Liver (tissue), 9 donors: ENCODE results near the gene UCN2. TPM values are rescaled to one million over a fixed set of nuclear protein-coding genes. Genes with fewer than 3 reads are reported as not detected.

ENCODE experiments used
- DNase-seq: peaks from one replicate; pipeline ENCODE4 v3.0.0-alpha.2; 2017; ENCODE audit warnings: low spot score
- H3K27ac ChIP-seq, 2 donors: one replicate each; pipeline ENCODE4 v1.7.0; 2013; ENCODE audit warnings: inconsistent platforms in 2 of 2, low read length in 2 of 2, control low read depth in 1 of 2, low read depth in 1 of 2, mild to moderate bottlenecking in 1 of 2
- H3K27me3 ChIP-seq, 4 donors: one replicate each; pipeline versions ENCODE4 v1.6.1 to v1.7.0; 2013; ENCODE audit warnings: low read length in 3 of 4, inconsistent platforms in 1 of 4, mild to moderate bottlenecking in 1 of 4, moderate library complexity in 1 of 4; ENCODE audit not compliant: control insufficient read depth in 4 of 4, insufficient read depth in 4 of 4
- H3K36me3 ChIP-seq, 4 donors: one replicate each; pipeline versions ENCODE4 v1.6.1 to v1.7.0; 2013; ENCODE audit warnings: low read length in 3 of 4, mild to moderate bottlenecking in 3 of 4, low read depth in 1 of 4, moderate library complexity in 1 of 4; ENCODE audit not compliant: control insufficient read depth in 4 of 4, insufficient read depth in 3 of 4
- H3K4me1 ChIP-seq, 4 donors: one replicate each; pipeline versions ENCODE4 v1.6.1 to v1.7.0; 2013; ENCODE audit warnings: low read length in 3 of 4, mild to moderate bottlenecking in 3 of 4, moderate library complexity in 1 of 4; ENCODE audit not compliant: control insufficient read depth in 4 of 4, insufficient read depth in 4 of 4
- H3K4me3 ChIP-seq, 3 donors: one replicate each; pipeline versions ENCODE4 v1.6.1 to v1.7.0; 2013; ENCODE audit warnings: low read length in 3 of 3, control low read depth in 1 of 3, low read depth in 1 of 3, mild to moderate bottlenecking in 1 of 3
- H3K9ac ChIP-seq, 2 donors: one replicate each; pipeline ENCODE4 v1.7.0; 2013; ENCODE audit warnings: low read length in 2 of 2, mild to moderate bottlenecking in 2 of 2, moderate library complexity in 2 of 2, control low read depth in 1 of 2, low read depth in 1 of 2
- H3K9me3 ChIP-seq, 4 donors: one replicate each; pipeline versions ENCODE4 v1.6.1 to v1.7.0; 2013; ENCODE audit warnings: low read length in 3 of 4; ENCODE audit not compliant: control insufficient read depth in 4 of 4
- ATF3 ChIP-seq: IDR thresholded peaks from 2 replicates; pipeline ENCODE4 v1.6.1; 2016; ENCODE audit warnings: antibody characterized with exemption
- EGR1 ChIP-seq, 2 donors: IDR thresholded peaks; 2 replicates each; pipeline ENCODE4 v1.6.1; 2016 to 2018; ENCODE audit warnings: antibody characterized with exemption in 2 of 2, low read depth in 2 of 2
- FOXA2 ChIP-seq: IDR thresholded peaks from 2 replicates; pipeline ENCODE4 v1.6.1; 2016; ENCODE audit warnings: antibody characterized with exemption
- GABPA ChIP-seq, 2 donors: IDR thresholded peaks in 1 of 2; conservative IDR thresholded peaks in 1 of 2; 2 replicates each; pipeline ENCODE4 v1.6.1; 2016; ENCODE audit warnings: antibody characterized with exemption in 2 of 2, mild to moderate bottlenecking in 1 of 2, moderate library complexity in 1 of 2
- HNF4A ChIP-seq, 2 donors: conservative IDR thresholded peaks; 2 replicates each; pipeline ENCODE4 v1.6.1; 2016; ENCODE audit warnings: antibody characterized with exemption in 2 of 2, mild to moderate bottlenecking in 2 of 2
- HNF4G ChIP-seq: IDR thresholded peaks from 2 replicates; pipeline ENCODE4 v1.6.1; 2016; ENCODE audit warnings: antibody characterized with exemption
- JUND ChIP-seq, 2 donors: IDR thresholded peaks; 2 replicates each; pipeline ENCODE4 v1.6.1; 2016; ENCODE audit warnings: antibody characterized with exemption in 2 of 2
- NR2F2 ChIP-seq: IDR thresholded peaks from 2 replicates; pipeline ENCODE4 v1.6.1; 2016; ENCODE audit warnings: antibody characterized with exemption
- REST ChIP-seq: IDR thresholded peaks from 2 replicates; pipeline ENCODE4 v1.6.1; 2016; ENCODE audit warnings: antibody characterized with exemption, mild to moderate bottlenecking
- RXRA ChIP-seq, 2 donors: IDR thresholded peaks; 2 replicates each; pipeline ENCODE4 v1.6.1; 2017 to 2018; ENCODE audit warnings: antibody characterized with exemption in 2 of 2, mild to moderate bottlenecking in 1 of 2
- SP1 ChIP-seq: IDR thresholded peaks from 2 replicates; pipeline ENCODE4 v1.6.1; 2018; ENCODE audit warnings: antibody characterized with exemption, mild to moderate bottlenecking
- TAF1 ChIP-seq: conservative IDR thresholded peaks from 2 replicates; pipeline ENCODE4 v1.6.1; 2016; ENCODE audit warnings: antibody characterized with exemption, mild to moderate bottlenecking
- WGBS: extraction: QIAGEN DNeasy Blood & Tissue Kit; methylation state at CpG from one replicate; pipeline ENCODE4 v1.1.7; 2013; 5-methylcytosine and 5-hydroxymethylcytosine counted together
- polyA plus RNA-seq, 2 donors: library from polyadenylated mRNA; stranded (reverse) in 1 of 2; unstranded in 1 of 2; fragments of 200-250 nt in 1 of 2; fragments of >200 nt in 1 of 2; fragmentation: Nextera tagmentation in 1 of 2; extraction: Ambion mirVana in 1 of 2; gene quantifications; one replicate each; pipeline versions ENCODE4 v1.2.1 to v1.2.3, GENCODE V29; 2013 to 2015
- total RNA-seq, 2 donors: library from RNA; depleted of rRNA; stranded (reverse); fragments of >200 nt; gene quantifications; one replicate each; pipeline ENCODE4 v1.2.3, GENCODE V29; 2014
- TF ChIP-seq, protein P1 (sequence below): IDR thresholded peaks from 2 replicates; pipeline ENCODE4 v1.6.1; 2016; ENCODE audit warnings: antibody characterized with exemption
- TF ChIP-seq, protein P2 (sequence below): IDR thresholded peaks from 2 replicates; pipeline ENCODE4 v1.6.1; 2016; ENCODE audit warnings: antibody characterized with exemption
- TF ChIP-seq, protein P3 (sequence below): fragments of 150-350 bp; IDR thresholded peaks from 2 replicates; pipeline ENCODE4 v1.5.1; 2017; ENCODE audit warnings: improper control_type of control experiment, low read depth, low read length; ENCODE audit not compliant: missing input control
- donor health status: healthy.
- donor health status: healthy.
- donor health status: healthy.
- donor health status: healthy.
- donor health status: healthy.

Gene UCN2
- total and polyA plus RNA-seq, 4 donors: 0.08 TPM; not detected in 3

GRCh38 chr3:48518638-48519276 is 44.8 kb downstream of the UCN2 start:
- no peaks in the 10 kb centered on the region for H3K27me3 ChIP-seq
- H3K9me3 ChIP-seq: no peaks in the 10 kb centered on the region
- H3K9ac ChIP-seq: no peak overlapping the region
- 79% methylated on average over 12 of the region's 12 CpGs for WGBS
- H3K4me1 ChIP-seq: no peaks in the 10 kb centered on the region
- TF ChIP-seq, protein P1, sequence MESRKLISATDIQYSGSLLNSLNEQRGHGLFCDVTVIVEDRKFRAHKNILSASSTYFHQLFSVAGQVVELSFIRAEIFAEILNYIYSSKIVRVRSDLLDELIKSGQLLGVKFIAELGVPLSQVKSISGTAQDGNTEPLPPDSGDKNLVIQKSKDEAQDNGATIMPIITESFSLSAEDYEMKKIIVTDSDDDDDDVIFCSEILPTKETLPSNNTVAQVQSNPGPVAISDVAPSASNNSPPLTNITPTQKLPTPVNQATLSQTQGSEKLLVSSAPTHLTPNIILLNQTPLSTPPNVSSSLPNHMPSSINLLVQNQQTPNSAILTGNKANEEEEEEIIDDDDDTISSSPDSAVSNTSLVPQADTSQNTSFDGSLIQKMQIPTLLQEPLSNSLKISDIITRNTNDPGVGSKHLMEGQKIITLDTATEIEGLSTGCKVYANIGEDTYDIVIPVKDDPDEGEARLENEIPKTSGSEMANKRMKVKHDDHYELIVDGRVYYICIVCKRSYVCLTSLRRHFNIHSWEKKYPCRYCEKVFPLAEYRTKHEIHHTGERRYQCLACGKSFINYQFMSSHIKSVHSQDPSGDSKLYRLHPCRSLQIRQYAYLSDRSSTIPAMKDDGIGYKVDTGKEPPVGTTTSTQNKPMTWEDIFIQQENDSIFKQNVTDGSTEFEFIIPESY: no peak
- TF ChIP-seq FOXA2: no peak
- no peak for TF ChIP-seq JUND (IDR thresholded peaks at IDR 0.05)
- no peak for TF ChIP-seq GABPA (IDR thresholded peaks at IDR 0.05 in 1 of 2, conservative IDR thresholded peaks at IDR 0.05 in 1 of 2)
- TF ChIP-seq, protein P2, sequence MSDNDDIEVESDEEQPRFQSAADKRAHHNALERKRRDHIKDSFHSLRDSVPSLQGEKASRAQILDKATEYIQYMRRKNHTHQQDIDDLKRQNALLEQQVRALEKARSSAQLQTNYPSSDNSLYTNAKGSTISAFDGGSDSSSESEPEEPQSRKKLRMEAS: no peak
- no peak for TF ChIP-seq HNF4G
- TF ChIP-seq HNF4A (conservative IDR thresholded peaks at IDR 0.05): no peak
- no peak for TF ChIP-seq RXRA (IDR thresholded peaks at IDR 0.05)
- no peak for TF ChIP-seq NR2F2
- TF ChIP-seq TAF1: no peak
- TF ChIP-seq ATF3: no peak
- H3K36me3 ChIP-seq: peaks cover 0 to 2% (median 0%) of the 10 kb centered on the region in 4 donors
- H3K4me3 ChIP-seq: no peak overlapping the region
- no peak for DNase-seq
- H3K27ac ChIP-seq: no peak overlapping the region

- peaks cover 0 to 2% (median 0%) of the 10 kb centered on the region in 4 donors for H3K36me3 ChIP-seq
- H3K4me3 ChIP-seq: no peak overlapping the region
- no peak overlapping the region for H3K27ac ChIP-seq
- H3K4me1 ChIP-seq: no peaks in the 10 kb centered on the region
- no peak for DNase-seq
- no peaks in the 10 kb centered on the region for H3K27me3 ChIP-seq
- H3K9ac ChIP-seq: no peak overlapping the region
- no peaks in the 10 kb centered on the region for H3K9me3 ChIP-seq
- 85% methylated on average over 6 of the region's 6 CpGs for WGBS
- TF ChIP-seq HNF4A (conservative IDR thresholded peaks at IDR 0.05) (no peak), EGR1 (IDR thresholded peaks at IDR 0.05; ENCODE audit: low read depth in 2 of 2) (no peak), SP1 (no peak), GABPA (IDR thresholded peaks at IDR 0.05 in 1 of 2, conservative IDR thresholded peaks at IDR 0.05 in 1 of 2) (no peak), TAF1 (no peak), NR2F2 (no peak)
Measured at GRCh38 chr3:48518069-48518468, 45.5 kb downstream of the UCN2 start.

- Histone ChIP-seq H3K27me3 (no peaks in the 10 kb centered on the region), H3K4me3 (no peak overlapping the region), H3K36me3 (peaks cover 0 to 2% (median 0%) of the 10 kb centered on the region in 4 donors), H3K9me3 (no peaks in the 10 kb centered on the region), H3K27ac (no peak overlapping the region), H3K9ac (no peak overlapping the region), H3K4me1 (no peaks in the 10 kb centered on the region)
- no peak for DNase-seq
- 83% methylated on average over 8 of the region's 8 CpGs for WGBS
- TF ChIP-seq, protein P1: no peak
- TF ChIP-seq HNF4A (conservative IDR thresholded peaks at IDR 0.05) (no peak), TAF1 (no peak), ATF3 (no peak), EGR1 (IDR thresholded peaks at IDR 0.05; ENCODE audit: low read depth in 2 of 2) (no peak), HNF4G (no peak), REST (no peak), FOXA2 (no peak), SP1 (no peak), RXRA (IDR thresholded peaks at IDR 0.05) (no peak), GABPA (IDR thresholded peaks at IDR 0.05 in 1 of 2, conservative IDR thresholded peaks at IDR 0.05 in 1 of 2) (no peak)
- TF ChIP-seq, protein P3, sequence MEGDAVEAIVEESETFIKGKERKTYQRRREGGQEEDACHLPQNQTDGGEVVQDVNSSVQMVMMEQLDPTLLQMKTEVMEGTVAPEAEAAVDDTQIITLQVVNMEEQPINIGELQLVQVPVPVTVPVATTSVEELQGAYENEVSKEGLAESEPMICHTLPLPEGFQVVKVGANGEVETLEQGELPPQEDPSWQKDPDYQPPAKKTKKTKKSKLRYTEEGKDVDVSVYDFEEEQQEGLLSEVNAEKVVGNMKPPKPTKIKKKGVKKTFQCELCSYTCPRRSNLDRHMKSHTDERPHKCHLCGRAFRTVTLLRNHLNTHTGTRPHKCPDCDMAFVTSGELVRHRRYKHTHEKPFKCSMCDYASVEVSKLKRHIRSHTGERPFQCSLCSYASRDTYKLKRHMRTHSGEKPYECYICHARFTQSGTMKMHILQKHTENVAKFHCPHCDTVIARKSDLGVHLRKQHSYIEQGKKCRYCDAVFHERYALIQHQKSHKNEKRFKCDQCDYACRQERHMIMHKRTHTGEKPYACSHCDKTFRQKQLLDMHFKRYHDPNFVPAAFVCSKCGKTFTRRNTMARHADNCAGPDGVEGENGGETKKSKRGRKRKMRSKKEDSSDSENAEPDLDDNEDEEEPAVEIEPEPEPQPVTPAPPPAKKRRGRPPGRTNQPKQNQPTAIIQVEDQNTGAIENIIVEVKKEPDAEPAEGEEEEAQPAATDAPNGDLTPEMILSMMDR: no peak
Measured at GRCh38 chr3:48516571-48516970, 47.0 kb downstream of the UCN2 start.
